Hepatocyte (in vitro differentiated cells): ENCODE measurements around the gene SLC22A31.

Experiments used
- EZH2 ChIP-seq: fragments of 200-600 bp; sonication (generic); IDR thresholded peaks from 2 replicates; pipeline ENCODE4 v1.6.1; 2016; ENCODE audit warnings: antibody characterized with exemption, mild to moderate bottlenecking, borderline replicate concordance
- TF ChIP-seq, protein P1 (sequence below): fragments of 200-600 bp; sonication (generic); IDR thresholded peaks from 2 replicates; pipeline ENCODE4 v1.5.1; 2016; ENCODE audit warnings: antibody characterized with exemption, mild to moderate bottlenecking; ENCODE audit not compliant: poor library complexity

DNA sequence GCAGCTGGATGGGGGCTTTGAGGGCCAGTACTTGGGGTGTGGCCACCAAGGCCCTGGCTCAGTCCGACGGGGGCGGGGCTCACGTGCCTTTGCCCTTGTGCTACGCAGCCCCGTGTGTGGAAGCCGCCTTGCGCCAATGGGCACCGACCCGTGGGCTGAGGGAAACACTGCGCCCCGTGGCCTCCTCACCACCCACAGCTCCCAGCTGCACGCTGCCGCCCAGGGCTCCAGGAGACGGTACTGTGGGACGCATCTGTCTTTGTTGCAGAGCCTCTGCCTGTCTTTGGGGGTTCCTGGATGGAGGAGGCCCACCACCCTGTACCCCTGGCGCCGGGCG, 21.2 kb downstream of the SLC22A31 start:
- TF ChIP-seq, protein P1, sequence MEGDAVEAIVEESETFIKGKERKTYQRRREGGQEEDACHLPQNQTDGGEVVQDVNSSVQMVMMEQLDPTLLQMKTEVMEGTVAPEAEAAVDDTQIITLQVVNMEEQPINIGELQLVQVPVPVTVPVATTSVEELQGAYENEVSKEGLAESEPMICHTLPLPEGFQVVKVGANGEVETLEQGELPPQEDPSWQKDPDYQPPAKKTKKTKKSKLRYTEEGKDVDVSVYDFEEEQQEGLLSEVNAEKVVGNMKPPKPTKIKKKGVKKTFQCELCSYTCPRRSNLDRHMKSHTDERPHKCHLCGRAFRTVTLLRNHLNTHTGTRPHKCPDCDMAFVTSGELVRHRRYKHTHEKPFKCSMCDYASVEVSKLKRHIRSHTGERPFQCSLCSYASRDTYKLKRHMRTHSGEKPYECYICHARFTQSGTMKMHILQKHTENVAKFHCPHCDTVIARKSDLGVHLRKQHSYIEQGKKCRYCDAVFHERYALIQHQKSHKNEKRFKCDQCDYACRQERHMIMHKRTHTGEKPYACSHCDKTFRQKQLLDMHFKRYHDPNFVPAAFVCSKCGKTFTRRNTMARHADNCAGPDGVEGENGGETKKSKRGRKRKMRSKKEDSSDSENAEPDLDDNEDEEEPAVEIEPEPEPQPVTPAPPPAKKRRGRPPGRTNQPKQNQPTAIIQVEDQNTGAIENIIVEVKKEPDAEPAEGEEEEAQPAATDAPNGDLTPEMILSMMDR = no peak
- TF ChIP-seq EZH2 = no peak
